PC-9 (cell line): Measurements from ENCODE around the gene ATL1. TPM values are rescaled to one million over a fixed set of nuclear protein-coding genes. Genes with fewer than 3 reads are reported as not detected.
"Not testable (repeated sequence)": the region's sequence is repeated elsewhere in the genome, so short reads cannot be mapped to it uniquely, and the experiment has no call there.

Source experiments
- BruUV-seq: library from RNA; stranded (reverse); fragments of 400-500 nt; replicated peaks from 2 replicates; lab custom pipeline; 2021; lab: Mats Ljungman, UMichigan
- CTCF ChIA-PET: fragments of 300-600 bp; sonication (Branson Sonifier 250); formaldehyde crosslinking; loops from one replicate; lab custom pipeline; 2022; ENCODE audit warnings: antibody characterized with exemption; lab: Charles Lee
- POLR2A ChIA-PET: fragments of 300-600 bp; sonication (Branson Sonifier 250); formaldehyde crosslinking; loops from one replicate; lab custom pipeline; 2022; ENCODE audit warnings: antibody characterized with exemption; ENCODE audit not compliant: unreplicated experiment; lab: Charles Lee
- DNase-seq, 2 experiments: peaks; one replicate each; pipeline versions ENCODE4 v3.0.0 to v3.0.0-alpha.2; 2015 to 2022; ENCODE audit warnings: mixed read lengths in 1 of 2
- H2AFZ ChIP-seq: fragments of 200-600 bp; sonication (generic); 2 replicates; pipeline ENCODE4 v1.8.1; 2017; ENCODE audit warnings: antibody characterized with exemption
- H3F3A ChIP-seq: fragments of 200-600 bp; sonication (generic); 2 replicates; pipeline ENCODE4 v1.8.1; 2017; ENCODE audit warnings: antibody characterized with exemption, mild to moderate bottlenecking, low read depth; ENCODE audit not compliant: insufficient read depth
- H3K27ac ChIP-seq: fragments of 200-600 bp; sonication (generic); 2 replicates; pipeline ENCODE4 v1.6.1; 2016; ENCODE audit warnings: mixed run types
- H3K27me3 ChIP-seq: fragments of 200-600 bp; sonication (generic); 2 replicates; pipeline ENCODE4 v1.6.1; 2016; ENCODE audit warnings: low read depth, mixed run types; ENCODE audit not compliant: insufficient read depth
- H3K36me3 ChIP-seq: fragments of 200-600 bp; sonication (generic); 2 replicates; pipeline ENCODE4 v1.6.1; 2016; ENCODE audit warnings: low read depth, mixed run types
- H3K4me1 ChIP-seq: fragments of 200-600 bp; sonication (generic); replicated peaks from 2 replicates; pipeline ENCODE4 v1.6.1; 2016; ENCODE audit warnings: mixed run types; ENCODE audit not compliant: insufficient read depth
- H3K4me2 ChIP-seq: fragments of 200-600 bp; sonication (generic); 2 replicates; pipeline ENCODE4 v1.6.1; 2017; ENCODE audit warnings: mixed run types
- H3K4me3 ChIP-seq: fragments of 200-600 bp; sonication (generic); 2 replicates; pipeline ENCODE4 v1.6.1; 2016; ENCODE audit warnings: mixed run types
- H3K79me2 ChIP-seq: fragments of 200-600 bp; sonication (generic); 2 replicates; pipeline ENCODE4 v1.6.1; 2017; ENCODE audit warnings: low read depth, mixed run types
- H3K9me2 ChIP-seq: fragments of 200-600 bp; sonication (generic); 2 replicates; pipeline ENCODE4 v1.8.1; 2017; ENCODE audit warnings: mild to moderate bottlenecking; ENCODE audit not compliant: insufficient read depth
- H3K9me3 ChIP-seq: fragments of 200-600 bp; sonication (generic); 2 replicates; pipeline ENCODE4 v1.8.1; 2016; ENCODE audit warnings: low read depth; ENCODE audit not compliant: insufficient read depth
- H4K20me1 ChIP-seq: fragments of 200-600 bp; sonication (generic); 2 replicates; pipeline ENCODE4 v1.8.1; 2017; ENCODE audit not compliant: insufficient read depth
- EZH2 ChIP-seq: fragments of 200-600 bp; sonication (generic); IDR thresholded peaks from 2 replicates; pipeline ENCODE4 v1.8.0; 2017; ENCODE audit warnings: antibody characterized with exemption, low read depth
- intact Hi-C: fragments of 100-400 bp; cut with micrococcal nuclease; formaldehyde crosslinking; loops from one replicate; pipeline ENCODE4 v1.10.0; 2022; ENCODE audit not compliant: unreplicated experiment
- total RNA-seq: library from RNA; stranded (reverse); gene quantifications from 2 replicates; pipeline ENCODE4 v1.2.3, GENCODE V29; 2021
- TF ChIP-seq, protein P1 (sequence below): fragments of 200-600 bp; sonication (generic); conservative IDR thresholded peaks from 2 replicates; pipeline ENCODE4 v1.6.1; 2017; ENCODE audit warnings: mixed run types, antibody characterized with exemption, mild to moderate bottlenecking, moderate library complexity

ATL1 gene
- total RNA-seq, 1 experiment from 2014 or later = 4.3 TPM

DNA sequence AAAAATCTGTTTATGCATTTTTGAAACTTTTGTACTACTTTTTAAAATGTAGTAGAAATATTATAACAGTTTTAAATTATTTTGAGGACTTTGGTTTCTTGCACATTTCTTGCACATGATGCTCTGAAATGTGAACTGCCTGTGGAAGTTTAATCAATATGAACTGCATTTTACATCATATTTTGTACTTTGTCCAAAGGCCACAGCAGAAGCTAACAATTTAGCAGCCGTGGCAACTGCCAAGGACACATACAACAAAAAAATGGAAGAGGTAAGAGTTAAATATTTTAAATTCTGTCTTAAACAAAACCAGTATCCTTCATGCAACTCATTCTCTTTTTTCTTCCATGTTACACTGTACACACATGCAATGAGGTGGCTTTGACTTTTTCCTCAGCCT lies 63.0 kb downstream of the ATL1 start:
- BruUV-seq = no TSS peak
- POLR2A ChIA-PET = no interaction called here

DNA sequence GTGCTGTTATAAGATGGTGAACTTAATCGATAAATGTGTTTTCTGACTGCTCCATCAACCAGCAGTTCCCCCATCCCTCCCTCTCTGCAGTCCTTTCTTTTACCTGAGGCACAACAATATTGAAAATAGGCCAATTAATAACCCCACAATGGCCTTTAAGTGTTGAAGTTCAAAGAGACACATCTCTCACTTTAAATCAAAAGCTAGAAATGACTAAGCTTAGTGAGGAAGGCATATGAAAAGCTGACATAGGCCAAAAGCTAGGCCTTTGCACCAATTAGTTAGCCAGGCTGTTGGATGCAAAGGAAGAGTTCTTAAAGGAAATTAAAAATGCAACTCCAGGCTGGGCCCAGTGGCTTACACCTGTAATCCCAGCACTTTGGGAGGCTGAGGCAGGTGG lies 64.5 kb downstream of the ATL1 start:
- POLR2A ChIA-PET = no interaction called here
- no peak overlapping the region for H3K4me2 ChIP-seq
- no peak overlapping the region for H3K4me3 ChIP-seq
- H3K79me2 ChIP-seq = no peaks in the 10 kb centered on the region
- intact Hi-C loops = no loop called here
- no peaks in the 10 kb centered on the region for H3K4me1 ChIP-seq
- no peaks in the 10 kb centered on the region for H3K36me3 ChIP-seq
- CTCF ChIA-PET = no interaction called here
- no peak for DNase-seq
- H3F3A ChIP-seq = no peaks in the 10 kb centered on the region
- TF ChIP-seq, protein P1, sequence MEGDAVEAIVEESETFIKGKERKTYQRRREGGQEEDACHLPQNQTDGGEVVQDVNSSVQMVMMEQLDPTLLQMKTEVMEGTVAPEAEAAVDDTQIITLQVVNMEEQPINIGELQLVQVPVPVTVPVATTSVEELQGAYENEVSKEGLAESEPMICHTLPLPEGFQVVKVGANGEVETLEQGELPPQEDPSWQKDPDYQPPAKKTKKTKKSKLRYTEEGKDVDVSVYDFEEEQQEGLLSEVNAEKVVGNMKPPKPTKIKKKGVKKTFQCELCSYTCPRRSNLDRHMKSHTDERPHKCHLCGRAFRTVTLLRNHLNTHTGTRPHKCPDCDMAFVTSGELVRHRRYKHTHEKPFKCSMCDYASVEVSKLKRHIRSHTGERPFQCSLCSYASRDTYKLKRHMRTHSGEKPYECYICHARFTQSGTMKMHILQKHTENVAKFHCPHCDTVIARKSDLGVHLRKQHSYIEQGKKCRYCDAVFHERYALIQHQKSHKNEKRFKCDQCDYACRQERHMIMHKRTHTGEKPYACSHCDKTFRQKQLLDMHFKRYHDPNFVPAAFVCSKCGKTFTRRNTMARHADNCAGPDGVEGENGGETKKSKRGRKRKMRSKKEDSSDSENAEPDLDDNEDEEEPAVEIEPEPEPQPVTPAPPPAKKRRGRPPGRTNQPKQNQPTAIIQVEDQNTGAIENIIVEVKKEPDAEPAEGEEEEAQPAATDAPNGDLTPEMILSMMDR = no peak
- TF ChIP-seq EZH2 = no peak
- H3K27me3 ChIP-seq = no peaks in the 10 kb centered on the region
- no peak overlapping the region for H2AFZ ChIP-seq
- H3K9me2 ChIP-seq = no peaks in the 10 kb centered on the region
- H3K27ac ChIP-seq = no peak overlapping the region
- H3K9me3 ChIP-seq = no peaks in the 10 kb centered on the region
- H4K20me1 ChIP-seq = no peaks in the 10 kb centered on the region
- no TSS peak for BruUV-seq

More for the DNA sequence above, 63.0 kb downstream of the ATL1 start:
- CTCF ChIA-PET = interaction anchor here (0.6 kb wide), 1 partner anchor 23 kb away, joined by 3 read pairs; no protein-coding TSS in a partner anchor
- no peak overlapping the region for H3K4me3 ChIP-seq
- no peaks in the 10 kb centered on the region for H3K9me3 ChIP-seq
- H3F3A ChIP-seq = no peaks in the 10 kb centered on the region
- intact Hi-C loops = no loop called here
- H3K27ac ChIP-seq = no peak overlapping the region
- no peaks in the 10 kb centered on the region for H3K36me3 ChIP-seq
- H3K4me2 ChIP-seq = no peak overlapping the region
- H3K27me3 ChIP-seq = no peaks in the 10 kb centered on the region
- TF ChIP-seq EZH2 = no peak
- TF ChIP-seq, protein P1 = no peak
- H3K9me2 ChIP-seq = no peaks in the 10 kb centered on the region
- no peaks in the 10 kb centered on the region for H3K79me2 ChIP-seq
- H4K20me1 ChIP-seq = no peaks in the 10 kb centered on the region
- H3K4me1 ChIP-seq = no peaks in the 10 kb centered on the region
- H2AFZ ChIP-seq = no peak overlapping the region
- DNase-seq = no peak

- H3K4me1 ChIP-seq, DNase-seq, H3K9me3 ChIP-seq, H3K4me3 ChIP-seq, POLR2A ChIA-PET, H3F3A ChIP-seq, H2AFZ ChIP-seq, H3K79me2 ChIP-seq, H3K27me3 ChIP-seq, H4K20me1 ChIP-seq, H3K36me3 ChIP-seq, H3K27ac ChIP-seq, BruUV-seq, H3K9me2 ChIP-seq, CTCF ChIA-PET, H3K4me2 ChIP-seq, intact Hi-C loops: not testable (repeated sequence)
These were observed 65.0 kb downstream of the ATL1 start for GRCh38 chr14:50624947-50625346.

GRCh38 chr14:50631408-50631821 lies 71.5 kb downstream of the ATL1 start:
- H3K4me1 ChIP-seq = no peaks in the 10 kb centered on the region
- peaks cover 13% of the 10 kb centered on the region; the same call in 1 of the 2 replicates for H3K36me3 ChIP-seq
- H3F3A ChIP-seq = no peaks in the 10 kb centered on the region; the same call in 1 of the 2 replicates
- no peak overlapping the region for H3K4me3 ChIP-seq
- H3K27ac ChIP-seq = no peak overlapping the region
- H3K79me2 ChIP-seq = no peaks in the 10 kb centered on the region
- TF ChIP-seq, protein P1 = no peak
- TF ChIP-seq EZH2 = no peak
- H2AFZ ChIP-seq = no peak overlapping the region
- BruUV-seq = no TSS peak
- DNase-seq = no peak
- H3K27me3 ChIP-seq = no peaks in the 10 kb centered on the region
- CTCF ChIA-PET = no interaction called here
- POLR2A ChIA-PET = no interaction called here
- no peak overlapping the region for H3K4me2 ChIP-seq
- H3K9me3 ChIP-seq = no peaks in the 10 kb centered on the region
- no peaks in the 10 kb centered on the region; the same call in 1 of the 2 replicates for H4K20me1 ChIP-seq
- intact Hi-C loops = no loop called here
- no peaks in the 10 kb centered on the region for H3K9me2 ChIP-seq
